Peyer's patch (tissue), 4 donors: ENCODE data around the gene KRT14. TPM values are rescaled to one million over a fixed set of nuclear protein-coding genes. Genes with fewer than 3 reads are reported as not detected.

Experiments used
- DNase-seq, 3 donors: peaks; one replicate each; pipeline ENCODE4 v3.0.0-alpha.2; 2017 to 2019
- H3K27ac ChIP-seq, 4 donors: fragments of 200-600 bp; sonication (generic); one replicate each; pipeline ENCODE4 v1.5.1; 2016 to 2019
- H3K27me3 ChIP-seq, 2 donors: fragments of 200-600 bp; sonication (generic); one replicate each; pipeline ENCODE4 v1.5.1; 2019
- H3K36me3 ChIP-seq, 3 donors: fragments of 200-600 bp; sonication (generic); one replicate each; pipeline ENCODE4 v1.5.1; 2016 to 2019
- H3K4me1 ChIP-seq, 4 donors: fragments of 200-600 bp; sonication (generic); one replicate each; pipeline ENCODE4 v1.5.1; 2016 to 2019
- H3K4me3 ChIP-seq, 4 donors: fragments of 200-600 bp; sonication (generic); 1 replicate in 3 of 4; 2 replicates in 1 of 4; pipeline ENCODE4 v1.5.1; 2016 to 2019; ENCODE audit warnings: mild to moderate bottlenecking in 1 of 4
- H3K9me3 ChIP-seq, 4 donors: fragments of 200-600 bp; sonication (generic); one replicate each; pipeline ENCODE4 v1.5.1; 2016 to 2019; ENCODE audit warnings: mild to moderate bottlenecking in 1 of 4
- CTCF ChIP-seq, 6 experiments: fragments of 450-650 bp in 4 of 6; fragments of 200-600 bp in 2 of 6; sonication (generic) in 1 of 6; IDR thresholded peaks; one replicate each; pipeline ENCODE4 v1.5.1; 2017 to 2019; ENCODE audit warnings: antibody characterized with exemption in 6 of 6, mild to moderate bottlenecking in 3 of 6, moderate library complexity in 1 of 6
- POLR2A ChIP-seq, 2 donors: fragments of 450-650 bp; IDR thresholded peaks; one replicate each; pipeline ENCODE4 v1.5.1; 2017; ENCODE audit warnings: antibody characterized with exemption in 2 of 2, mild to moderate bottlenecking in 2 of 2, moderate library complexity in 2 of 2
- total RNA-seq, 4 donors: library from RNA; depleted of rRNA; stranded (reverse); fragments of >200 nt; gene quantifications; one replicate each; pipeline ENCODE4 v1.1.0, GENCODE V29; 2016

The KRT14 gene
- total RNA-seq, 4 donors from 2014 or later = 3.4 to 8.9 (median 6.3) TPM

- no peak overlapping the region for H3K27ac ChIP-seq
- no peaks in the 10 kb centered on the region for H3K27me3 ChIP-seq
These were observed 48.7 kb downstream of the KRT14 start for GRCh38 chr17:41537990-41538389.

GRCh38 chr17:41537614-41537954 lies 49.1 kb downstream of the KRT14 start:
- H3K4me3 ChIP-seq = no peak overlapping the region
- H3K36me3 ChIP-seq = no peaks in the 10 kb centered on the region
- no peak for TF ChIP-seq POLR2A (IDR thresholded peaks at IDR 0.05)
- no peak for TF ChIP-seq CTCF (IDR thresholded peaks at IDR 0.05)
- no peak for DNase-seq
- peaks cover 0 to 6% (median under 1%) of the 10 kb centered on the region in 4 donors for H3K4me1 ChIP-seq
- H3K9me3 ChIP-seq = no peaks in the 10 kb centered on the region
- no peak overlapping the region for H3K27ac ChIP-seq
- no peaks in the 10 kb centered on the region for H3K27me3 ChIP-seq

More at GRCh38 chr17:41537990-41538389, 48.7 kb downstream of the KRT14 start:
- TF ChIP-seq POLR2A (IDR thresholded peaks at IDR 0.05) = no peak
- TF ChIP-seq CTCF (IDR thresholded peaks at IDR 0.05) = no peak
- Histone ChIP-seq H3K36me3 (no peaks in the 10 kb centered on the region), H3K4me1 (peaks cover 0 to 6% (median 2%) of the 10 kb centered on the region in 4 donors), H3K9me3 (no peaks in the 10 kb centered on the region), H3K4me3 (no peak overlapping the region)
- no peak for DNase-seq

- peaks cover 0 to 6% (median 0%) of the 10 kb centered on the region in 4 donors for H3K4me1 ChIP-seq
- no peak overlapping the region for H3K4me3 ChIP-seq
- no peaks in the 10 kb centered on the region for H3K27me3 ChIP-seq
- H3K27ac ChIP-seq = no peak overlapping the region
- H3K9me3 ChIP-seq = no peaks in the 10 kb centered on the region
- no peak for DNase-seq
- TF ChIP-seq CTCF (IDR thresholded peaks at IDR 0.05) (no peak), POLR2A (IDR thresholded peaks at IDR 0.05) (no peak)
- no peaks in the 10 kb centered on the region for H3K36me3 ChIP-seq
These were observed 49.7 kb downstream of the KRT14 start for GRCh38 chr17:41536741-41537613.

- H3K9me3 ChIP-seq = no peaks in the 10 kb centered on the region
- no peaks in the 10 kb centered on the region for H3K27me3 ChIP-seq
These were observed 50.8 kb downstream of the KRT14 start for GRCh38 chr17:41535764-41536481.

More at GRCh38 chr17:41535764-41536481, 50.8 kb downstream of the KRT14 start:
- H3K4me1 ChIP-seq = peaks cover 0 to 6% (median 2%) of the 10 kb centered on the region in 4 donors
- no peaks in the 10 kb centered on the region for H3K36me3 ChIP-seq
- no peak overlapping the region for H3K4me3 ChIP-seq
- H3K27ac ChIP-seq = no peak overlapping the region
- peak in 2 of 3 donors; percentile 65 to 69 for DNase-seq
- TF ChIP-seq CTCF (IDR thresholded peaks at IDR 0.05) = no peak
- TF ChIP-seq POLR2A (IDR thresholded peaks at IDR 0.05) = no peak
